SK-N-SH treated with all-trans-retinoic acid at 6 μM for 48 hours (cell line): ENCODE data around the gene COL6A2.

ENCODE experiments used
- ATAC-seq: fragments of 200-7000 bp; cut with Tn5 transposase; 3 replicates; pipeline ENCODE4 v1.9.1; 2020; ENCODE audit warnings: mild to moderate bottlenecking, moderate library complexity
- BACH2 ChIP-seq: fragments of 250-450 bp; sonication (Bioruptor Pico); IDR thresholded peaks from 2 replicates; pipeline ENCODE4 v1.9.0; 2021; ENCODE audit warnings: mild to moderate bottlenecking, borderline replicate concordance
- CREB5 ChIP-seq: fragments of 250-450 bp; sonication (Bioruptor Pico); IDR thresholded peaks from 2 replicates; pipeline ENCODE4 v1.5.1; 2020; ENCODE audit warnings: low read depth, mild to moderate bottlenecking, moderate library complexity
- CSDC2 ChIP-seq: fragments of 250-450 bp; sonication (Bioruptor Pico); IDR thresholded peaks from 2 replicates; pipeline ENCODE4 v1.5.0; 2020; ENCODE audit warnings: mild to moderate bottlenecking, moderate library complexity
- CSRNP3 ChIP-seq: fragments of 250-450 bp; sonication (Bioruptor Pico); IDR thresholded peaks from 2 replicates; pipeline ENCODE4 v1.5.1; 2021; ENCODE audit warnings: mild to moderate bottlenecking, moderate library complexity
- ESRRG ChIP-seq: fragments of 250-450 bp; sonication (Bioruptor Pico); IDR thresholded peaks from 2 replicates; pipeline ENCODE4 v1.6.1; 2021; ENCODE audit warnings: mild to moderate bottlenecking
- GLIS3 ChIP-seq: fragments of 250-450 bp; sonication (Bioruptor Pico); IDR thresholded peaks from 2 replicates; pipeline ENCODE4 v1.5.0; 2020; ENCODE audit warnings: mild to moderate bottlenecking, moderate library complexity
- ISL1 ChIP-seq: fragments of 250-450 bp; sonication (Bioruptor Pico); IDR thresholded peaks from 2 replicates; pipeline ENCODE4 v2.1.2; 2022; ENCODE audit warnings: mild to moderate bottlenecking, moderate library complexity
- PATZ1 ChIP-seq: fragments of 250-450 bp; sonication (Bioruptor Pico); IDR thresholded peaks from 2 replicates; pipeline ENCODE4 v1.8.0; 2020; ENCODE audit warnings: mild to moderate bottlenecking, moderate library complexity, borderline replicate concordance
- POU6F1 ChIP-seq: fragments of 250-450 bp; sonication (Bioruptor Pico); IDR thresholded peaks from 2 replicates; pipeline ENCODE4 v1.8.0; 2021; ENCODE audit warnings: low read depth, mild to moderate bottlenecking, moderate library complexity, borderline replicate concordance
- PPARA ChIP-seq: fragments of 250-450 bp; sonication (Bioruptor Pico); IDR thresholded peaks from 2 replicates; pipeline ENCODE4 v1.5.0; 2020; ENCODE audit warnings: mild to moderate bottlenecking, borderline replicate concordance
- RARB ChIP-seq: fragments of 250-450 bp; sonication (Bioruptor Pico); IDR thresholded peaks from 2 replicates; pipeline ENCODE4 v1.8.0; 2021; ENCODE audit warnings: mild to moderate bottlenecking, moderate library complexity
- SNAI2 ChIP-seq: fragments of 250-450 bp; sonication (Bioruptor Pico); IDR thresholded peaks from 2 replicates; pipeline ENCODE4 v1.5.0; 2020; ENCODE audit warnings: mild to moderate bottlenecking, moderate library complexity
- TCF4 ChIP-seq: fragments of 250-450 bp; sonication (Bioruptor Pico); IDR thresholded peaks from 2 replicates; pipeline ENCODE4 v1.8.0; 2021; ENCODE audit warnings: mild to moderate bottlenecking, moderate library complexity, borderline replicate concordance
- TOX ChIP-seq: fragments of 250-450 bp; sonication (Bioruptor Pico); IDR thresholded peaks from 2 replicates; pipeline ENCODE4 v1.8.0; 2021; ENCODE audit warnings: mild to moderate bottlenecking, moderate library complexity, borderline replicate concordance
- TSHZ2 ChIP-seq: fragments of 250-450 bp; sonication (Bioruptor Pico); IDR thresholded peaks from 2 replicates; pipeline ENCODE4 v1.5.0; 2020; ENCODE audit warnings: mild to moderate bottlenecking, moderate library complexity
- ZC3H10 ChIP-seq: fragments of 250-450 bp; sonication (Bioruptor Pico); IDR thresholded peaks from 2 replicates; pipeline ENCODE4 v1.5.1; 2021; ENCODE audit warnings: mild to moderate bottlenecking, moderate library complexity
- ZFP3 ChIP-seq: fragments of 250-450 bp; sonication (Bioruptor Pico); IDR thresholded peaks from 2 replicates; pipeline ENCODE4 v1.5.0; 2020; ENCODE audit warnings: mild to moderate bottlenecking, moderate library complexity
- ZFP30 ChIP-seq: fragments of 450-650 bp; formaldehyde crosslinking; IDR thresholded peaks from 2 replicates; pipeline ENCODE4 v1.5.0; 2022; ENCODE audit warnings: mild to moderate bottlenecking, moderate library complexity

Gene COL6A2

GRCh38 chr21:46142582-46143473 lies 44.9 kb downstream of the COL6A2 start:
- no peak for TF ChIP-seq TOX (CRISPR knock-in tag)
- no peak for TF ChIP-seq RARB (CRISPR knock-in tag)
- TF ChIP-seq ZFP30, result no peak
- TF ChIP-seq BACH2 (CRISPR knock-in tag), result no peak
- TF ChIP-seq PATZ1 (CRISPR knock-in tag), result no peak
- TF ChIP-seq, all 23 proteins: peak for 0

GRCh38 chr21:46144464-46145070 lies 46.7 kb downstream of the COL6A2 start:
- no peak for TF ChIP-seq TOX (CRISPR knock-in tag)
- TF ChIP-seq ZC3H10 (CRISPR knock-in tag), result no peak
- TF ChIP-seq ZFP3 (CRISPR knock-in tag), result no peak
- no peak for TF ChIP-seq CSRNP3 (CRISPR knock-in tag)
- TF ChIP-seq CREB5 (CRISPR knock-in tag), result no peak
- no peak for TF ChIP-seq PATZ1 (CRISPR knock-in tag)
- TF ChIP-seq PPARA (CRISPR knock-in tag), result no peak
- no peak for TF ChIP-seq POU6F1 (CRISPR knock-in tag)
- no peak for TF ChIP-seq GLIS3 (CRISPR knock-in tag)
- TF ChIP-seq TCF4 (CRISPR knock-in tag), result no peak
- TF ChIP-seq TSHZ2 (CRISPR knock-in tag), result no peak
- no peak for TF ChIP-seq ESRRG (CRISPR knock-in tag)
- TF ChIP-seq CSDC2 (CRISPR knock-in tag), result no peak
- no peak for TF ChIP-seq ISL1 (CRISPR knock-in tag)
- TF ChIP-seq ZFP30, result no peak
- TF ChIP-seq RARB (CRISPR knock-in tag), result no peak
- no peak for TF ChIP-seq SNAI2 (CRISPR knock-in tag)

More at GRCh38 chr21:46142582-46143473, 44.9 kb downstream of the COL6A2 start:
- no peak for ATAC-seq

More at GRCh38 chr21:46144464-46145070, 46.7 kb downstream of the COL6A2 start:
- ATAC-seq, result no peak
